Skeletal muscle satellite cell (primary cell): ENCODE measurements around the gene HMX1.

Experiments
- H3K27me3 ChIP-seq: 2 replicates; pipeline ENCODE4 v1.7.0; 2013; ENCODE audit warnings: low read length; ENCODE audit not compliant: control insufficient read depth, insufficient read depth
- H3K36me3 ChIP-seq: 2 replicates; pipeline ENCODE4 v1.7.0; 2013; ENCODE audit warnings: mild to moderate bottlenecking, control low read depth, low read length; ENCODE audit not compliant: insufficient read depth
- H3K4me1 ChIP-seq: 2 replicates; pipeline ENCODE4 v1.7.0; 2013; ENCODE audit warnings: low read length; ENCODE audit not compliant: control insufficient read depth, insufficient read depth
- H3K4me2 ChIP-seq: 2 replicates; pipeline ENCODE4 v1.7.0; 2013; ENCODE audit warnings: mild to moderate bottlenecking, low read length
- H3K4me3 ChIP-seq: 2 replicates; pipeline ENCODE4 v1.7.0; 2013; ENCODE audit warnings: low read length
- H3K9ac ChIP-seq: 2 replicates; pipeline ENCODE4 v1.7.0; 2013; ENCODE audit warnings: mild to moderate bottlenecking, low read depth, low read length, moderate library complexity
- H3K9me3 ChIP-seq: replicated peaks from 2 replicates; pipeline ENCODE4 v1.7.0; 2013; ENCODE audit warnings: mild to moderate bottlenecking, control low read depth, low read length

The HMX1 gene

DNA sequence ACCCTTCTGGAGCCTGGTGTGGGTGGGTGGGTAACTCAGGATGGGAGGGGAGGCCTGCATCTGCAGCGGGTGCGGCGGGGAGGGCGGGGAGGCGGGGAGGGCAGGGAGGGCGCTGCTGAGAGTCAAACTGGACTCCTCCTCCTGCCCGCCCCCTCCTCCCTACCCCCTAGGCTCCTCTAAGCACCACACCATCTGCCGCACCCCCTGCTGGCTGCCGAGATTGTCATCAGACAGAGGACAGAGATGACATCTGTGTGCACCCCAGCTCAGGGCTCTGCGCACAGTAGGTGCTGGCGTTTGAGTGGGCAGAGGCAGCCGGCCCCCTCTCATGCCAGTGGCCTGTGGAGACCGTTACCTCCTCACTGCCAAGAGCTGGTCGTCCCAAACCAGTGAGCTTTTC is 10.6 kb upstream of the HMX1 start:
- H3K27me3 ChIP-seq, result peaks cover 22% of the 10 kb centered on the region
- no peak overlapping the region for H3K4me2 ChIP-seq
- no peaks in the 10 kb centered on the region for H3K36me3 ChIP-seq
- no peaks in the 10 kb centered on the region for H3K4me1 ChIP-seq
- H3K4me3 ChIP-seq, result no peak overlapping the region
- H3K9ac ChIP-seq, result no peak overlapping the region
- H3K9me3 ChIP-seq, result no peaks in the 10 kb centered on the region

DNA sequence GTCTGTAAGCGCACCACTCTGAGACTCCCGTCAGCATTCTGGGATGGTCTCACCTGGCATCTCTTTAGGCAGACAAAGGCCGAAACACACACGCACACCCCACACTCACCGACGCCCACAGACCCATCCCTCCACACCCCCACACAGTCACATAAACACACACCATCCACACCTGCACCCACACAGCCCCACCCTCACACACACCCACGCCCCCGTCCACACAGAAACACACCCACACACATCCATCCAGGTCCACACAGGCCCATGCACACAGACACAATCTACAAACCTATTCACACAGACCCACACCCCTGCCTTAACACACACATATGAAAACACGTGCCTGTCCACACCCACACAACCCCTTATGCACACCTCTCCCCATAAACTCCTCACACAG is 9.2 kb upstream of the HMX1 start:
- peaks cover 36% of the 10 kb centered on the region for H3K27me3 ChIP-seq
- H3K9me3 ChIP-seq, result no peaks in the 10 kb centered on the region
- H3K4me2 ChIP-seq, result no peak overlapping the region
- no peaks in the 10 kb centered on the region for H3K4me1 ChIP-seq
- no peak overlapping the region for H3K4me3 ChIP-seq
- no peaks in the 10 kb centered on the region for H3K36me3 ChIP-seq
- H3K9ac ChIP-seq, result no peak overlapping the region

DNA sequence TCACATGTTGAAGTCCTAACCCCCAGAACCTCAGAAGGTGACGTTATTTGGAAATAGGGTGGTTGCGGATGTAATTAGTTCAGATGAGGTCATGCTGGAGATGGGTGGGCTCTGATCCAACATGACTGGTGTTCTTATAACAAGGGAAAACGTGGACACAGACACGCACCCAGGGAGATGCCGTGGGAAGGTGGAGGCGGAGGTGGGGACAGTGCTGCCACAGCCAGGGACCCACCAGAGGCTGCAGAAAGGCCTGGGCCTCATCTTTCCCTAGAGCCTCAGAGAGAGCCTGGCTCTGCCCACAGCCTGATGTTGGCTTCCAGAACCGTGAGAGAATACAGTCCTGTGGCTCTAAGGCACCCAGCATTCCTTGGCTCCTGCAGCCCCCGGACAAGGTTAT is 7.9 kb upstream of the HMX1 start:
- Histone ChIP-seq H3K4me1 (no peaks in the 10 kb centered on the region), H3K9me3 (no peaks in the 10 kb centered on the region), H3K27me3 (peaks cover 44% of the 10 kb centered on the region), H3K4me3 (no peak overlapping the region), H3K9ac (no peak overlapping the region), H3K4me2 (no peak overlapping the region), H3K36me3 (no peaks in the 10 kb centered on the region)

DNA sequence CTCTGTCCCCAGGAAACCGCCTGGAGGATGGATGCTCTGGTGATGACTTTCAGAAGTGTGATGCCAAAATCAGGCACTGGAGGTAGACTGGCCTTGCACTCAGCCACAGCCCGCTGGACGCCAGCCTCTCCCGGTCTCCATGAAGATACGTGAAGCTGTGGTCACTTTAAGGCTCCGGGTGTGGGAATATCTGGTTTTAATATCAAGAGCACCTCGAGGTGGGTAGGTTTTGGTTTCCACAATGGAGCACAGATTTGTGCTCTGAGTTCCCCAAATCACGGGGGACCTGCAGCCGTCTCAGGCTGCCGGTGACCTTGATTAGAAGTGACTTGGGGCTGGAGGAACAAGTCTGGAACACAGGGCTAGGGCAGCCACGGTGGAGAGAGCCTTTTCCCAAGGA is 6.8 kb upstream of the HMX1 start:
- Histone ChIP-seq H3K4me1 (no peaks in the 10 kb centered on the region), H3K36me3 (no peaks in the 10 kb centered on the region), H3K27me3 (peaks cover 52% of the 10 kb centered on the region), H3K9ac (no peak overlapping the region), H3K4me2 (no peak overlapping the region), H3K9me3 (no peaks in the 10 kb centered on the region), H3K4me3 (no peak overlapping the region)

DNA sequence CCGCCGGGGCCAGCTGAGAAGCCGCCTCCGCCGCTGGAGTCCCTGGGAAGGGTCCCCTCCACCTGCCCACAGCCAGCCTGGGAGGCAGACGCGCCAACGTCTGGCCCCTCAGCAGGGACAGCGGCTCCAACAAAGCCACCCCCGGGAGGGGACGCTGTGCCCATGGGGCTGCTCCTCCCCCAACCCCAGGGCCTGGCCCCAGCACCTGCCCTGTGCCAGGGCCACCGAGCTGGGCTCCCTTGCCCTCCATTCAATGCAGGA is 6.1 kb upstream of the HMX1 start:
- Histone ChIP-seq H3K9ac (no peak overlapping the region), H3K4me3 (no peak overlapping the region), H3K9me3 (no peaks in the 10 kb centered on the region), H3K27me3 (peaks cover 59% of the 10 kb centered on the region), H3K4me1 (no peaks in the 10 kb centered on the region), H3K4me2 (no peak overlapping the region), H3K36me3 (no peaks in the 10 kb centered on the region)

DNA sequence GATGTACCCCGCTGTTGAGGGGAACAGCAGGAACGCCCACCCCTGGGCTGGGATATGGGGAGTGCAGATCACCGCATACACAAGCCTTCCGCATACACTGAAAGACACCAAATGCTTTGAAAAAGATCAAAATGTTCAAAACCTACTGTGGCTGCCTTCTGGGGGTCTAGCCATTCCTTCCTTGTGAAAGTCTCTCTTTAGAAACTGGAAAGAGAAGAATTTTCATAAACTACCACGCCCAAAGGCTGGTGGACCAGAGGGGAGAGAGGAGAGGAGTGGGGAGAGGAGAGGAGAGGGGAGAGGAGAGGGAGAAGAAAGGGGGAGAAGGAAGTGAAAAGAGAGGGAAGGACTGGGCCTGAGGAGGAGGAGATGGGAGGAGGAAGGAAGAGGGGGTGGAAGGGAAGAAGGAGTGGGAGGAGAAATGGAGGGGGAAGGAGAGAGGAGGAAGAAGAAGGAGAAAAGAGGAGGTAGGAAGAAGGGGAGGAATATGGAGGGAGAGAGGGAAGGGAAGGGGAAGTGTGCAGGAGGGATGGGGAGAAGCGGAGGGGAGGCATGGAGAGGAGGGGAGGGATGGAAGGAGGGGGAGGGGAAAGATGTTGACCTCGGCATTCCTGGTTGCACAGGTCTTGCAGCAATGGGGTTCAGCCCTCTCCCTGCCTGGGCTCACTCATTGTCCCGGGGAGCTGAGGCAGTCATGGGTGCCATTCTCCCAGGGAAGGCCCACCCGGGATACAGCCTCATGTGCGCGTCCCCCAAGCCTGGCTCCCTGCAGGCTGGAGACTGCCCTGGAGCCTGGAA is 5.5 kb upstream of the HMX1 start:
- H3K4me3 ChIP-seq, result no peak overlapping the region
- H3K9me3 ChIP-seq, result no peaks in the 10 kb centered on the region
- no peak overlapping the region for H3K9ac ChIP-seq
- no peaks in the 10 kb centered on the region for H3K36me3 ChIP-seq
- H3K4me2 ChIP-seq, result no peak overlapping the region
- H3K27me3 ChIP-seq, result peaks cover 65% of the 10 kb centered on the region
- H3K4me1 ChIP-seq, result no peaks in the 10 kb centered on the region

DNA sequence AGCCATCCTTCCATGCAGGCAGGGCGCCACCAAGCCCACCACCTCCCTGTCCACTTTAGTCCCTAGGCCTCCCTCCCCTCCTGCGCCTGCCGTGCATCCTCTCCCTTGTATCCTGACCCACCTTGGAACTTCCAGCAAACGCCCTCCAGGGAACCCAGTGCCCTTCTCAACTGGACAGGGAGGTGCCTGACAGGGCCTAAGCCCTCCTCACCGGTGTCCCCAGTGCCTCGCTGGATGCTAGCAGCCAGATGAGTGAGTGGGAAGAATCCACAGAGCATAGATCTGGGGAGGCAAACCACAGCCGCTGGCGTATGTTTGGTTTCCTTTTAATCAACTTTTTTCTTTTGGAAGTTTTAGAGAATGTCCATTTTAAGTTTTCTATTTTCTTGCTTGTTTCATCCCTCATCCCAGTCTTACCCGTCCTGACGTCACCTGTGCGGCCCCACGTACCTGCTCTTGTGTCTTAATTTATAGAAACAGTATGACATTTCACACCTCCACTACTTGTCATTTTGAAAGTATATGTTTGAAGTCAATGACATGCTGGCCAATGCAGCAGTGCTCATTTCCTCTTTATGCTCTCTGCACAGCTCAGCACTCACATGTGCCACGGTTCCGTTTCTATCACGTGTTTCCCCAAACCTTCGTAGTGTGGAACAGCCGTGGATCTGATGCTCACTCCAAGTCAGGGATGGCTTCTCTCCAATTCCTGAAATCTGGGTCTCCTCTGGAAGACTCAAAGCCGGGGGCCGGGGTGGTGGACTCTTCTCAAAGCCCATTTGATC is 3.4 kb upstream of the HMX1 start:
- H3K27me3 ChIP-seq, result peaks cover 74% of the 10 kb centered on the region
- H3K4me2 ChIP-seq, result no peak overlapping the region
- no peaks in the 10 kb centered on the region for H3K4me1 ChIP-seq
- no peaks in the 10 kb centered on the region for H3K9me3 ChIP-seq
- H3K9ac ChIP-seq, result no peak overlapping the region
- H3K4me3 ChIP-seq, result no peak overlapping the region
- no peaks in the 10 kb centered on the region for H3K36me3 ChIP-seq

DNA sequence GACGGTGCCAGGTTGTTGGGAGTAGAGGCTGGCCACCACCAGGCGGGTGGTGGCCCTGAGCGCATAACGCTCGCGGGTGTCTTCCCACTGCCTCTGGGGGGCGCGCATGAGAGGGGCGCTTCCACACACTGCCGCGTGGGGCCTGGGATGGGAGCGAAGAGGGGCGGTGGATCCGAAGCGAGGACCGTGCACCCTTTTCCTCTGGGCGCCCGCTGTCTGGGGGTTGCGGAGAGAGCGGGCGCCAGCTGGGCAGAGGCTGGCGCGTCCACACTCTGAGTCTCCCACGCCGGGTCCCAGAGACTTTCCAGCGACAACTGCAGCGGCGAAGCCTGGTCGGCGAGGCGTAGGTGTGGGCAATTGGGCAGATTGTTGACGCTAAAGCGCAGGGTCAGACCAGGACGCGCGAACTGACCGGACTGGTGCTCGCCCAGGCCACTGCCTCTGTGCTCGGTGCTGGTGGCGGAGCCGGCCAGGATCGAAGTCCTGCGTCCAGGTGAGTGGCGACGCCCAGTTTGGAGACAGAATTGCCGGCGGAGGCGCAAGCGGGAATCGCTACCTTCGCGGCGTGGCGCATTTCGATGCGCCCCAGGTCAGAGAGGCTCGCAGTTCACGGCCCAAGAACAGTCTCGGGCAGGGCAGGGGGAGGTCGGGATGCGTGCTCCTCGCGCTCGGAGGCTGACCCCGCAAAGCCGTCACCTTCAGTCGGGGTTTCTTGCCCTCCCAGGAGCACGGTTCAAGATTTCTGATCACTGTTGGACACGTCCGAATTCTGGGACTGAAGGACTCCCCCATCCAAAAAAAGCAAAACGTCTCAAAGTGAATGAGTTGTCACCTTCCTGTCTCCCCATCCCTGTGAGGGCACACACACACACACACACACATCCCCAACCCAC is 2.6 kb upstream of the HMX1 start:
- H3K27me3 ChIP-seq, result peaks cover 83% of the 10 kb centered on the region
- H3K4me1 ChIP-seq, result no peaks in the 10 kb centered on the region
- H3K36me3 ChIP-seq, result no peaks in the 10 kb centered on the region
- H3K9me3 ChIP-seq, result no peaks in the 10 kb centered on the region
- H3K4me2 ChIP-seq, result no peak overlapping the region
- no peak overlapping the region for H3K9ac ChIP-seq
- H3K4me3 ChIP-seq, result no peak overlapping the region

DNA sequence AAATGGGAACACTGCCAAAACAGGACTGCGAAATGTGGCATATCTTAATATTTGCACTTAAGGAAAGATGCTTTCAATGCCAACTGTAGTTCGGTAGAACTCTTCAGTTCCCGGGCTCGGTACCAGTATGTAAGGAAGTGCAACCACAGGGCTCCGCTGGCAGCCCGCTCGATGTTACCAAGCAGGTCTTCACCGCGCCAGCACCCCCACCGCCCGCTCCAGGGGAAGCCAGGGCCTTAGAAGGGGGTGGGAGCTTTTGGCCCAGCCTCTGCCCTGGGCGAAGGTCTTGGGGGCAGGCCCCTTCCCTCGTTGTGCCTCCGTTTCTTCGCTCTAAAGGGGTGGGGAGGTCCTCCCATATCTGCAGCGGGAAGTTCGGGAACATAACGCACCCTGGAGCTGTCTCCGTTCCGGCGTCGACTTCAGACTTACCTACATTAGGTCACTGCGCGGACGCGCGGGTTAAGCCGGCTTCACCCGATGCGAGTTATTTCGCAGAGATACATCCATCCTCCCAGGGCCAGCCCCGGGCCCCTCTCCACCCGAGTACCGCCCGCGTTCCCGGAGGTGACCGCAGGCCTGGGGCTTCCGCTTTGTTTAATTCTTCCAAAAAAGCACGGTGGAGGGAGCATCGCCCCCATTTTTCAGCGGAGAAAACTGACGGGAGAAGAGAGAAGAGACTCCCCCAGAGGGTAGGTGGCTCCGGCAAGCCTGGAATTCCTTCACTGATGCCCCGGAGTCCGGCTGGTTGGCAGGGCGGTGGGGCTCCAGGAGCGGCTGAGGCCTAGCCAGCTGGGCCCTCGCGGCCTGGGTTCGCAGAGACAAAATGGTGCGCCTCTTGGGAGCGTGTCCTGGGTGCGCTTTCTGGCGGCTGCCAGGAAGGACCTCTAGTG is 1.0 kb upstream of the HMX1 start:
- Histone ChIP-seq H3K36me3 (no peaks in the 10 kb centered on the region), H3K4me2 (no peak overlapping the region), H3K9ac (no peak overlapping the region), H3K4me1 (no peaks in the 10 kb centered on the region), H3K27me3 (peaks cover 84% of the 10 kb centered on the region), H3K9me3 (no peaks in the 10 kb centered on the region), H3K4me3 (no peak overlapping the region)

DNA sequence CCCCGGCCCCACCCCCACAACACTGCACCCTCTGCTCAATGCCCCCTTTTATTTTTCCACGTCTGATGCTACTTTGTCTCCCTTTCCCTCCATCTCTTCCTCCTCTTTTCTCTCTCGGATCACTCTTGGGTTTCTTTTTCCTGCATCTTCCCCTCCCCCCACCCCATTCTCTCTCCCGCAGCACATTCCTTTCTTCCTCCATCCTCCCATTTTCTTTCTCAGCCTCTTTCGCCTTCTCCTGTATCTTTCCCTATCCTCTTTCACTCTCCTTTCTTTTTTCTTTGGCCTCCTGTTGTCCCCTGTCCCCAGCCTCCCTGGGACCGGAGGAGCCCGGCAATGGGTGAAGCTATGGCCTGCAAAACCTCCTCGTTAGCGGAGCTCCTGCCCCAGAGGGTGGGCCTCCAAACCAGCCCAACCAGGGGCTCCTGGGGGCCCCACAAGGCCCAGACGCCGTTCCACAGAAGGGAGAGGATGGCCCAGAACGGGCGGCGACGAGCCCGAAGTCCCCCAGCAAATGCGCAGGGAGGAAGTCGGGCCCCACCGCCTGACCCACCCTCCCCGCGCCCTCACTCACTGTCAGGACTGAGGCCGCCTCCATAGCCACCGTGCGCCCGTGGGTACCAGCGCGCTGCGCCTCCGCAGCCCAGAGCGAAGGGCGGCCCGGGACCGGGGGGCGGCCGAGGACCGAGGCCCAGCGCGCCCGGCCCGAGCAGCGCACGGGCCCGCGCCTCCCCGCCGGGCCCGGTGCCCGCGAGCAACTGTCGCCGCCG is 807 bp downstream of the HMX1 start:
- Histone ChIP-seq H3K27me3 (peaks cover 84% of the 10 kb centered on the region), H3K4me1 (no peaks in the 10 kb centered on the region), H3K4me3 (no peak overlapping the region), H3K36me3 (no peaks in the 10 kb centered on the region), H3K9me3 (no peaks in the 10 kb centered on the region), H3K4me2 (no peak overlapping the region), H3K9ac (no peak overlapping the region)
